Endodermal cell (in vitro differentiated cells): ENCODE results near the gene KLHL14. TPM values are rescaled to one million over a fixed set of nuclear protein-coding genes. Genes with fewer than 3 reads are reported as not detected.

ENCODE experiments used
- DNase-seq: peaks from one replicate; pipeline ENCODE4 v3.0.0-alpha.2; 2017
- H3K27ac ChIP-seq: 2 replicates; pipeline ENCODE4 v1.5.1; 2013; ENCODE audit warnings: mild to moderate bottlenecking, low read depth, low read length, moderate library complexity
- H3K27me3 ChIP-seq: 2 replicates; pipeline ENCODE4 v1.6.1; 2013; ENCODE audit warnings: mild to moderate bottlenecking, low read length, moderate library complexity; ENCODE audit not compliant: insufficient read depth, control insufficient read depth, poor library complexity, severe bottlenecking
- H3K36me3 ChIP-seq: 2 replicates; pipeline ENCODE4 v1.7.0; 2013; ENCODE audit warnings: mild to moderate bottlenecking, low read length, moderate library complexity; ENCODE audit not compliant: control insufficient read depth, insufficient read depth
- H3K4me1 ChIP-seq: one replicate; pipeline ENCODE4 v1.7.0; 2013; ENCODE audit warnings: low read length; ENCODE audit not compliant: control insufficient read depth, insufficient read depth
- H3K4me3 ChIP-seq: 2 replicates; pipeline ENCODE4 v1.5.1; 2013; ENCODE audit warnings: mild to moderate bottlenecking, low read length, moderate library complexity
- H3K9ac ChIP-seq: 2 replicates; pipeline ENCODE4 v1.6.1; 2013; ENCODE audit warnings: mild to moderate bottlenecking, low read length, moderate library complexity; ENCODE audit not compliant: poor library complexity, severe bottlenecking; ENCODE audit errors: extremely low read depth
- H3K9me3 ChIP-seq: 2 replicates; pipeline ENCODE4 v1.6.1; 2013; ENCODE audit warnings: mild to moderate bottlenecking, low read length, moderate library complexity; ENCODE audit not compliant: control insufficient read depth
- H3K27ac Mint-ChIP-seq: 2 replicates; pipeline ENCODE4 v1.8.0; 2020; ENCODE audit warnings: mixed read lengths
- H3K27me3 Mint-ChIP-seq: 2 replicates; pipeline ENCODE4 v1.8.0; 2021; ENCODE audit warnings: mild to moderate bottlenecking, mixed read lengths; ENCODE audit not compliant: insufficient read depth
- H3K36me3 Mint-ChIP-seq: 2 replicates; pipeline ENCODE4 v1.8.0; 2020; ENCODE audit warnings: low read depth, mixed read lengths
- H3K4me1 Mint-ChIP-seq: 2 replicates; pipeline ENCODE4 v1.8.0; 2020; ENCODE audit warnings: mixed read lengths
- H3K4me3 Mint-ChIP-seq: 2 replicates; pipeline ENCODE4 v1.8.0; 2020; ENCODE audit warnings: mild to moderate bottlenecking, moderate library complexity, mixed read lengths
- H3K9me3 Mint-ChIP-seq: 2 replicates; pipeline ENCODE4 v1.8.0; 2020; ENCODE audit warnings: mild to moderate bottlenecking, mixed read lengths
- CTCF ChIP-seq: fragments of 200-600 bp; sonication (generic); conservative IDR thresholded peaks from 2 replicates; pipeline ENCODE4 v1.5.0; 2021; ENCODE audit warnings: antibody characterized with exemption, mild to moderate bottlenecking
- WGBS, 2 experiments: methylation state at CpG; one replicate each; pipeline versions ENCODE4 v1.1.5 to v1.1.7; 2013; ENCODE audit warnings: missing lambda C conversion rate in 2 of 2, mixed read lengths in 1 of 2; ENCODE audit not compliant: insufficient coverage in 1 of 2, insufficient read length in 1 of 2; 5-methylcytosine and 5-hydroxymethylcytosine counted together
- long read RNA-seq, 4 experiments: library from polyadenylated mRNA in 2 of 4; library from RNA in 1 of 4; library from capped mRNA in 1 of 4; stranded (forward) in 3 of 4; unstranded in 1 of 4; transcript quantifications; one replicate each; pipeline ENCODE4 v2.0.0, GENCODE V29; 2020 to 2021; ENCODE audit warnings: inconsistent platforms in 1 of 4
- polyA plus RNA-seq, 2 experiments: library from polyadenylated mRNA; stranded (reverse); fragments of 50-300 nt; gene quantifications; one replicate each; pipeline ENCODE4 v1.2.3, GENCODE V29; 2013
- total RNA-seq, 2 donors: library from RNA; stranded (reverse); fragmentation: NEBNext Ultra II Directional in 1 of 2; extraction: Animal tissue kit (Norgen Biotek cat#: 25700) in 1 of 2; gene quantifications; 2 replicates in 1 of 2; 3 replicates in 1 of 2; pipeline ENCODE4 v1.2.1, GENCODE V29; 2021

Gene KLHL14, protein sequence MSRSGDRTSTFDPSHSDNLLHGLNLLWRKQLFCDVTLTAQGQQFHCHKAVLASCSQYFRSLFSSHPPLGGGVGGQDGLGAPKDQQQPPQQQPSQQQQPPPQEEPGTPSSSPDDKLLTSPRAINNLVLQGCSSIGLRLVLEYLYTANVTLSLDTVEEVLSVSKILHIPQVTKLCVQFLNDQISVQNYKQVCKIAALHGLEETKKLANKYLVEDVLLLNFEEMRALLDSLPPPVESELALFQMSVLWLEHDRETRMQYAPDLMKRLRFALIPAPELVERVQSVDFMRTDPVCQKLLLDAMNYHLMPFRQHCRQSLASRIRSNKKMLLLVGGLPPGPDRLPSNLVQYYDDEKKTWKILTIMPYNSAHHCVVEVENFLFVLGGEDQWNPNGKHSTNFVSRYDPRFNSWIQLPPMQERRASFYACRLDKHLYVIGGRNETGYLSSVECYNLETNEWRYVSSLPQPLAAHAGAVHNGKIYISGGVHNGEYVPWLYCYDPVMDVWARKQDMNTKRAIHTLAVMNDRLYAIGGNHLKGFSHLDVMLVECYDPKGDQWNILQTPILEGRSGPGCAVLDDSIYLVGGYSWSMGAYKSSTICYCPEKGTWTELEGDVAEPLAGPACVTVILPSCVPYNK
- total RNA-seq: 1 to 10 TPM; 4.2 TPM
- polyA plus RNA-seq (2013, experiment 1 of 2): 3.6 TPM
- 4.1 TPM for polyA plus RNA-seq (2013, experiment 2 of 2)
- long read RNA-seq, experiment 1, partial matches to known transcripts: 0 of 2 reads
- long read RNA-seq, experiment 1, other reads (novel, unspliced or antisense): 2 of 2 reads
- long read RNA-seq, experiment 2, full-length matches to known transcripts: 1 of 6 reads
- long read RNA-seq, experiment 2, partial matches to known transcripts: 5 of 6 reads
- long read RNA-seq, experiment 2, other reads (novel, unspliced or antisense): 0 of 6 reads
- long read RNA-seq, experiment 3, full-length matches to known transcripts: 1 of 11 reads
- long read RNA-seq, experiment 3, partial matches to known transcripts: 10 of 11 reads
- long read RNA-seq, experiment 3, other reads (novel, unspliced or antisense): 0 of 11 reads
- long read RNA-seq, experiment 4: 0 reads

GRCh38 chr18:32772581-32773381 lies at the start of gene KLHL14:
Gene KLHL14 (minus strand): TSS chr18:32773023. CDS start chr18:32770591, 2,432 bp downstream.
- no peaks in the 10 kb centered on the region for H3K36me3 ChIP-seq
- peak within 1 kb of the TSS; percentile 82 for H3K4me3 ChIP-seq
- peak within 1 kb of the TSS; percentile 32 for H3K27ac ChIP-seq
- TF ChIP-seq CTCF: no peak
- peaks cover 67% of the 10 kb centered on the region for H3K27me3 ChIP-seq
- peak within 1 kb of the TSS; percentile 83 for H3K4me3 Mint-ChIP-seq
- H3K27ac Mint-ChIP-seq: no peak within 1 kb of the TSS
- H3K4me1 Mint-ChIP-seq: peaks cover 30% of the 10 kb centered on the region
- peaks cover 70% of the 10 kb centered on the region for H3K27me3 Mint-ChIP-seq
- peak; percentile 55 for DNase-seq
- 2 to 8% methylated on average over 11 to 16 of the region's 17 CpGs for WGBS, 2 experiments
- no peaks in the 10 kb centered on the region for H3K4me1 ChIP-seq
- H3K36me3 Mint-ChIP-seq: no peaks in the 10 kb centered on the region
- H3K9me3 Mint-ChIP-seq: no peaks in the 10 kb centered on the region
- no peaks in the 10 kb centered on the region for H3K9me3 ChIP-seq
- no peak within 1 kb of the TSS for H3K9ac ChIP-seq

DNA sequence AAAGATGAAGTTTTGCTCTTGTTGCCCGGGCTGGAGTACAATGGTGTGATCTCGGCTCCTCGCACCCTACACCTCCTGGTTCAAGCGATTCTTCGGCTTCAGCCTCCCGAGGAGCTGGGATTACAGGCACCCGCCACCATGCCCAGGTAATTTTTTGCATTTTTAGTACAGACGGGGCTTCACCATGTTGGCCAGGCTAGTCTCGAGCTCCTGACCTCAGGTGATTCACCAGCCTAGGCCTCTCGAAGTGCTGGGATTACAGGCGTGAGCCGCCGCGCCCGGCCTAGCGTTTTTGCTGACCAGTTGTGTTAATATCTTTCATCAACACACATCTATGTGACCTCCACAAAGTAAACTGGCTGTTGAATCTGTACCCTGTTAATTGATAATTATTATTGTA lies 49.4 kb upstream of the KLHL14 start:
- Mint-ChIP-seq H3K27ac (no peak overlapping the region), H3K4me1 (peaks cover 3% of the 10 kb centered on the region), H3K27me3 (peaks cover 6% of the 10 kb centered on the region), H3K4me3 (no peak overlapping the region), H3K36me3 (no peaks in the 10 kb centered on the region), H3K9me3 (no peaks in the 10 kb centered on the region)
- no peak for TF ChIP-seq CTCF
- no peaks in the 10 kb centered on the region for H3K4me1 ChIP-seq
- H3K9me3 ChIP-seq: no peaks in the 10 kb centered on the region
- no peak for DNase-seq
- H3K27ac ChIP-seq: no peak overlapping the region
- H3K27me3 ChIP-seq: peaks cover 5% of the 10 kb centered on the region
- H3K9ac ChIP-seq: no peak overlapping the region
- 80 to 87% methylated on average over 15 to 16 of the region's 16 CpGs for WGBS, 2 experiments
- no peak overlapping the region for H3K4me3 ChIP-seq
- H3K36me3 ChIP-seq: no peaks in the 10 kb centered on the region

- Mint-ChIP-seq H3K36me3 (no peaks in the 10 kb centered on the region), H3K4me1 (peaks cover 9% of the 10 kb centered on the region), H3K27me3 (peaks cover 54% of the 10 kb centered on the region), H3K27ac (no peak overlapping the region), H3K4me3 (no peak overlapping the region), H3K9me3 (peaks cover 1% of the 10 kb centered on the region)
- Histone ChIP-seq H3K27ac (no peak overlapping the region), H3K9me3 (peaks cover 3% of the 10 kb centered on the region), H3K4me3 (no peak overlapping the region), H3K4me1 (no peaks in the 10 kb centered on the region), H3K27me3 (peaks cover 49% of the 10 kb centered on the region), H3K9ac (no peak overlapping the region), H3K36me3 (no peaks in the 10 kb centered on the region)
- TF ChIP-seq CTCF: no peak
- DNase-seq: no peak
- WGBS, 2 experiments: 91 to 100% methylated on average over 1 to 3 of the region's 3 CpGs
Observed at GRCh38 chr18:32815881-32816280, 43.1 kb upstream of the KLHL14 start.
